ENCODE results near the gene SLC22A1.

SLC22A1 gene

GRCh38 chr6:160174681-160175080 is 53.1 kb downstream of the SLC22A1 start:
- Mint-ChIP-seq H3K27me3 (ENCODE audit: low read depth) (no peaks in the 10 kb centered on the region), H3K27ac (peak overlapping the region in 1 of 3 experiments; percentile 49), H3K4me1 (peaks cover 21% of the 10 kb centered on the region), H3K36me3 (ENCODE audit: low read depth) (no peaks in the 10 kb centered on the region), H3K9me3 (no peaks in the 10 kb centered on the region), H3K4me3 (no peak overlapping the region)
- no peak for TF ChIP-seq CTCF (IDR thresholded peaks at IDR 0.05; ENCODE audit: unreplicated experiment in 3 of 3)

GRCh38 chr6:160177220-160177619 is 55.6 kb downstream of the SLC22A1 start:
- H3K36me3 Mint-ChIP-seq (ENCODE audit: low read depth), result no peaks in the 10 kb centered on the region
- no peak overlapping the region for H3K4me3 Mint-ChIP-seq
- H3K27me3 Mint-ChIP-seq (ENCODE audit: low read depth), result no peaks in the 10 kb centered on the region
- no peak for TF ChIP-seq CTCF (IDR thresholded peaks at IDR 0.05; ENCODE audit: unreplicated experiment in 3 of 3)
- H3K27ac Mint-ChIP-seq, result peak overlapping the region in 1 of 3 experiments; percentile 4
- peaks cover 12% of the 10 kb centered on the region for H3K4me1 Mint-ChIP-seq
- no peaks in the 10 kb centered on the region for H3K9me3 Mint-ChIP-seq

- Mint-ChIP-seq H3K36me3 (ENCODE audit: low read depth) (no peaks in the 10 kb centered on the region), H3K4me3 (no peak overlapping the region), H3K27me3 (ENCODE audit: low read depth) (no peaks in the 10 kb centered on the region), H3K9me3 (no peaks in the 10 kb centered on the region), H3K4me1 (peaks cover 12% of the 10 kb centered on the region), H3K27ac (peak overlapping the region in 1 of 3 experiments; percentile 2)
- no peak for TF ChIP-seq CTCF (IDR thresholded peaks at IDR 0.05; ENCODE audit: unreplicated experiment in 3 of 3)
Observed at GRCh38 chr6:160178271-160178670, 56.7 kb downstream of the SLC22A1 start.

GRCh38 chr6:160180706-160181105 is 59.1 kb downstream of the SLC22A1 start:
- H3K4me1 Mint-ChIP-seq, result peaks cover 12% of the 10 kb centered on the region
- H3K4me3 Mint-ChIP-seq, result no peak overlapping the region
- no peak overlapping the region for H3K27ac Mint-ChIP-seq
- H3K27me3 Mint-ChIP-seq (ENCODE audit: low read depth), result no peaks in the 10 kb centered on the region
- H3K36me3 Mint-ChIP-seq (ENCODE audit: low read depth), result no peaks in the 10 kb centered on the region
- TF ChIP-seq CTCF (IDR thresholded peaks at IDR 0.05; ENCODE audit: unreplicated experiment in 3 of 3), result no peak
- H3K9me3 Mint-ChIP-seq, result peaks cover 6% of the 10 kb centered on the region

- no peak for TF ChIP-seq CTCF (IDR thresholded peaks at IDR 0.05; ENCODE audit: unreplicated experiment in 3 of 3)
- H3K4me1 Mint-ChIP-seq, result no peaks in the 10 kb centered on the region
- no peak overlapping the region for H3K27ac Mint-ChIP-seq
- peaks cover 31% of the 10 kb centered on the region for H3K9me3 Mint-ChIP-seq
- no peaks in the 10 kb centered on the region for H3K27me3 Mint-ChIP-seq (ENCODE audit: low read depth)
- H3K4me3 Mint-ChIP-seq, result no peak overlapping the region
- H3K36me3 Mint-ChIP-seq (ENCODE audit: low read depth), result peaks cover 4% of the 10 kb centered on the region
Observed at GRCh38 chr6:160188773-160189172, 67.2 kb downstream of the SLC22A1 start.

GRCh38 chr6:160190081-160190480 is 68.5 kb downstream of the SLC22A1 start:
- Mint-ChIP-seq H3K4me1 (no peaks in the 10 kb centered on the region), H3K36me3 (ENCODE audit: low read depth) (peaks cover 4% of the 10 kb centered on the region), H3K27me3 (ENCODE audit: low read depth) (no peaks in the 10 kb centered on the region), H3K27ac (no peak overlapping the region), H3K4me3 (no peak overlapping the region), H3K9me3 (peaks cover 35% of the 10 kb centered on the region)
- TF ChIP-seq CTCF (IDR thresholded peaks at IDR 0.05; ENCODE audit: unreplicated experiment in 3 of 3), result no peak
